Ishikawa (cell line): ENCODE measurements around the gene CKAP5.

Experiments used
- CEBPB ChIP-seq: IDR thresholded peaks from 2 replicates; pipeline ENCODE4 v1.6.1; 2012
- CREB1 ChIP-seq: IDR thresholded peaks from 2 replicates; pipeline ENCODE4 v1.6.1; 2012; ENCODE audit warnings: low read depth
- EGR1 ChIP-seq: IDR thresholded peaks from 2 replicates; pipeline ENCODE4 v1.6.1; 2012
- EP300 ChIP-seq: IDR thresholded peaks from 2 replicates; pipeline ENCODE4 v1.6.1; 2012; ENCODE audit warnings: borderline replicate concordance
- FOXM1 ChIP-seq: IDR thresholded peaks from 2 replicates; pipeline ENCODE4 v1.6.1; 2012; ENCODE audit warnings: low read depth, borderline replicate concordance
- MAX ChIP-seq: IDR thresholded peaks from 2 replicates; pipeline ENCODE4 v1.6.1; 2012
- NFIC ChIP-seq: IDR thresholded peaks from 2 replicates; pipeline ENCODE4 v1.6.1; 2012
- RAD21 ChIP-seq: IDR thresholded peaks from 2 replicates; pipeline ENCODE4 v1.6.1; 2012; ENCODE audit warnings: low read depth
- REST ChIP-seq: IDR thresholded peaks from 2 replicates; pipeline ENCODE4 v1.6.1; 2012; ENCODE audit warnings: low read depth, mild to moderate bottlenecking
- TAF1 ChIP-seq: IDR thresholded peaks from 2 replicates; pipeline ENCODE4 v1.6.1; 2012; ENCODE audit warnings: low read depth, mild to moderate bottlenecking
- TCF12 ChIP-seq: IDR thresholded peaks from 2 replicates; pipeline ENCODE4 v1.6.1; 2012; ENCODE audit warnings: low read depth
- TEAD4 ChIP-seq: IDR thresholded peaks from 2 replicates; pipeline ENCODE4 v1.6.1; 2012
- USF1 ChIP-seq: IDR thresholded peaks from 2 replicates; pipeline ENCODE4 v1.6.1; 2012
- YY1 ChIP-seq: IDR thresholded peaks from 2 replicates; pipeline ENCODE4 v1.6.1; 2012; ENCODE audit warnings: low read depth
- ZBTB7A ChIP-seq: IDR thresholded peaks from 2 replicates; pipeline ENCODE4 v1.6.1; 2012; ENCODE audit warnings: low read depth

Gene CKAP5

GRCh38 chr11:46695345-46696211 lies 150.5 kb downstream of the CKAP5 start:
- TF ChIP-seq TAF1 = no peak
- no peak for TF ChIP-seq FOXM1
- no peak for TF ChIP-seq EGR1
- TF ChIP-seq MAX = no peak
- no peak for TF ChIP-seq YY1
- TF ChIP-seq TCF12 = no peak
- TF ChIP-seq REST = no peak

GRCh38 chr11:46694607-46695006 lies 151.5 kb downstream of the CKAP5 start:
- TF ChIP-seq YY1 (no peak), TCF12 (no peak), EGR1 (no peak), REST (no peak), CEBPB (no peak), EP300 (no peak), FOXM1 (no peak), MAX (no peak), USF1 (no peak)

GRCh38 chr11:46694072-46694471 lies 152.0 kb downstream of the CKAP5 start:
- TF ChIP-seq USF1 (no peak), MAX (no peak), NFIC (no peak), TEAD4 (no peak), CREB1 (no peak), TAF1 (no peak), TCF12 (no peak), EP300 (no peak), FOXM1 (no peak), REST (no peak), YY1 (no peak), ZBTB7A (no peak)

- TF ChIP-seq REST (no peak), CEBPB (no peak), NFIC (no peak), RAD21 (no peak), YY1 (no peak), TAF1 (no peak), CREB1 (no peak), EGR1 (no peak)
Observed at GRCh38 chr11:46693597-46694012, 152.5 kb downstream of the CKAP5 start.
